HL-60/S4 treated with phorbol 12-myristate 13-acetate at 8.2 ng/mL for 4 days and 3 days (cell line): ENCODE data around the gene HNRNPF.
"Not testable (repeated sequence)": the region's sequence is repeated elsewhere in the genome, so short reads cannot be mapped to it uniquely, and the experiment has no call there.

Experiments used
- in situ Hi-C: fragments of 300-500 bp; cut with MboI; formaldehyde crosslinking; loops from 2 replicates; pipeline ENCODE4 v1.15.0; 2022; ENCODE audit warnings: low sequenced_read_pairs

HNRNPF gene

DNA sequence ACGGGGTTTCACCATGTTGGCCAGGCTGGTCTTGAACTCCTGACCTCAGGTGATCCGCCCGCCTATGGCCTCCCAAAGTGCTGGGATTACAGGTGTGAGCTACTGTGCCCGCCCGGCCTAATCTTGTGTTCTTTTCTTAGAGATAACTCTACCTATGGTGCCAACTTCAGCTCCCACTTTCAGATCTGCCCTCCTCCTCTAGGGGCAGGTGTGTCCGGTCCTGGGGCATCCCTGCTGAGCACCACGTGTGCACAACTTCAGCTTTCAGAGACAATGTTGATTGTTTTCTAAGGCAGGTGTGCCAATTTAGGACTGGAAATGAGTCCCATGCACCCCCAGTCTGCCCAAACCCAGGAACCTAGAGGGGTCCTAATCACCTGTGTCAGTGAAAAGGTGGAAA lies 56.0 kb downstream of the HNRNPF start:
- in situ Hi-C loops: no loop called here

DNA sequence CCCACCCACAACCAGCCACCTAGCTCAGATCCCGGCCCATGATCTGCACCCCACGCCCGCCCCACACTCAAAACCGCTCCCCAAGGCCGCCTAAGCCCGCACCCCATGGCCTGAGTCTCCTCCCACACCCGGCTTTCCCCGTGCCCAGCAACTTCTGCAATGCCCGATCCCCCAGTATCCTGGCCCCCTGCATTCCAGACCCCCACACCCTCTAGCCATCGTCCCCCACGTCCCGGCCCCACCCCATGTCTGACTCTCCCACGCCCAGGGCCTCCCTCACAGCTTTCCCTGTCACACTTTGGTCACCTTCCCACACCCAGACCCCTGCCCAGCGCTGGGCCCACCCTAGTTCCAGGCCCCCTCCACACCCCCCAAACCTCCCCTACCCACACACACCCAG lies 57.7 kb downstream of the HNRNPF start:
- in situ Hi-C loops: no loop called here

DNA sequence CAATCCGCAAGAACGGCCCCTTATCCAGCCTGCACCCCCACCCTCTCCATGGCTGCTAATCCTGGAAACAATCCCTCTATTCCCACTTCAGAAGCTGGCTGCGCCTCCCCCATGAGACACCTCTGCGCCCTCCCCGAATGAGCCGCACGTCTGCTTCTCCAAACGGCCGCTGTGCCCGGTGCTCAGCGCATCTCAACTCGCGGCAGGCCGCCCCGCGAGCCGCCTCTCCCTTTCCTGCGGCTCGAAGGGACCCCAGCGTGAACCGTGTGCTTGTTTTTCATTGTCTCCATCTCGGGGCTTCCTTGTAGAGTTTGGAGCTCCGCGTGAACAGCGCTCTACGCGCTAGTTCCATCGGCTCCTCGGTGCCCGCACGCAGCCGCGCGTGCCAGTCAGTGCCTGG lies 58.3 kb downstream of the HNRNPF start:
- in situ Hi-C loops: no loop called here

DNA sequence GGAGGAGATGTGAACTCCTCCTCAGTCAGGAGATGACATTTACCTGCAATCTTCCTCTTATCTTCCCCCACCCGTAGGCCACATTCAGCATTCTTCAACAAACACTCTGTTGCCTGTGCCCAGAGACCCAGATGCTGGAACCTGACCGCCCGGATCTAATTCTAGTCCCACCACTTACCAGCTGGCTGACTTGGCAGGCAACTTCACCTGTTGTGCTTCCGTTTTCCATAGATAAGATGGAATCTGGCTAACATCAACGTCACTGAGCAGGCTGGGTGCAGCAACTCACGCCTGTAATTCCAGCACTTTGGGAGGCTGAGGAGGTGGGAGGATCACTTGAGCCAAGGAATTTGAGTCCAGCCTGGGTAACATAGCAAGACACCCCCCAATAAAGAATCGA lies 58.8 kb downstream of the HNRNPF start:
- in situ Hi-C loops: no loop called here

DNA sequence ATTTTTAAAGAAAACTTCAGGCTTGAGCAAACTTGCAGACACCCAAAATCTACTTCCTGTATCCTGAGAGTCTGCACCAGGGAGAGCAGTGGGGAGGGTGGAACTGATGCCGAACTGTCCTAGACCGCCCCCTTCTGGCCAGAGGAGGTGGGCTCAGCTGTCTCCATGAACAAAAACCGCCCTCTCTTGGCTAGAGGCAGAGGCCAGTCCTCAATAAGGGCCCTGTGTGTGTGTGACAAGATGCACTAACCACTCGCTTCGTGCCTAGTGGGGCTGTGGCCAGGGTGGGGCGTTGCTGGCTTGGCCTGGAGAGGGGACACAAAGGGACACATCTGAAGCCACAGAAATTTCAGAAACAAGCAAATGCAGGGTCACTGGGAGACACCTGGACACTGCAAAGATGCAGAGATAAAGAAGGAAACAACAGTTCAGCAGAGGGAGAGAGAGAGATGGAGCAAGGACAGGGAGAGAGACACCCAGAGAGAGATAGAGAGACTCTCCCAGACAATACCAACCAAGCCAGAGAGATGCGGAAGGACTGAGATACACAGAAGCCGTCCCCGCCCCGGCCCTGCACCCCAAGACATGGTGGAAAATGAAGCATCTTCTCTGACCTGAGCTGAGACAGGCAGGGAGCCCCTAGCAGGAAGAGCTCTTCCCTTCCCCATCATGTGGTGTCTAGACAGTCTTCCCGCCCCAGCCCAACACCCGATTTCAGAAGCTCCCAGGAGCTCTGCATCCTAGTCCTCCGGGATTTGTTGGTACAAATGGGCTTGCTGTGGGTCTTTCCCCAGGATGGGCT lies 60.3 kb downstream of the HNRNPF start:
- in situ Hi-C loops: no loop called here

DNA sequence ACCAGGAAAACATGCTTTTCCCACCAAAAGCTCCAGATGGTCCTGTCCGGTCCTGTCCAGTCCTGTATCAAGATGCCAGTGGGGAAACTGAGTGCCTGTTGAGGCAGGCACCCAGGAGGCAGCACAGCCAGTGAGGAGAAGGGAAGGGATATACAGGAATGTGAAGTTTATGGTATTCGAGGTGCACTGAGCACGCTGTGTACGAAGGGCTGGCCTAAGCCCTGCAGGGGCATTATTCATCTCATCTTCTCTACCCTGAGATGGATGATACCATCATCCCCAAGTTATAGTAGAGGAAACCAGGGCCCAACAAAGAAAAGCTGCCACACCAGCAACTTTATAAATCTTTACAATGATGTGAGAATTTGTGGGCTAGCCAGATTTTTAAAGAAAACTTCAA lies 61.0 kb downstream of the HNRNPF start:
- in situ Hi-C loops: no loop called here

DNA sequence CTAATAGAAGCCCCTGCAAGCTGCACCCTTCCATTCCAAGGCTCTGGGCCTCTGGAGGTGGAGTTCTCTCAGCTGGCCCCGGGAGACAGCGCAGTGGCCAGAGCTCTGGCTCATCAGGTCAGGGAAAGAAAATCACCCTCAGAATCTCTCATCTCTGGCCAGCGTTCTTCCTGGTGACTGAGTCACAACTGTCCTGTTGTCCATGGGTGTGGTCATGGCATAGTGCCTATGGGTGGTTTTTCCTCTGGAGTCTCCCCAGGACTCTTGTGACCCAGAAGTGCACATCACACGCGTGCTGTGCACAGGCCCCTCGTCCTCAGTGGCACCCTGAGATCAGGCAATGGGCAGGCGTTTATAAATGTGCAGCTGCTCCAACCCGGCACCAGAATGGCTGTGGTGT lies 64.9 kb downstream of the HNRNPF start:
- in situ Hi-C loops: no loop called here

DNA sequence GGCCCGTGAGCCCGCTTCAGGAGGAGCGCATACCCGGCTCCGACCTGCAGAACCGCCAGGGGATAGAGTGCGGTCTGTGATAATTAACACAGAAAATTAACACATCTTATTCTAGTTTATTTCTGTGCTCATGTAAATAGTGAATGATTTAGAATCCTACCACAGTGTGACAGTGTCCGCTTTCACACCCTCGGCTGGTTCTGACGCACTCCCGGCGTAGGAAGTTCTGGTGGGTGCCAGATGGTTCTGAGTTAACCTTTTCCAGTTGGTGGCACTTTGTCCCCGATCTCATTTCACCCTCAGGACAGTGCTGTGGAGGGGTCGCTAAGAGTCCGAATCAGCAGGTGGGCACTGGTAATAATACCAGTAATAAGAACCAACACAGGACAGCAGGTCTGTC lies 65.9 kb downstream of the HNRNPF start:
- in situ Hi-C loops: no loop called here

DNA sequence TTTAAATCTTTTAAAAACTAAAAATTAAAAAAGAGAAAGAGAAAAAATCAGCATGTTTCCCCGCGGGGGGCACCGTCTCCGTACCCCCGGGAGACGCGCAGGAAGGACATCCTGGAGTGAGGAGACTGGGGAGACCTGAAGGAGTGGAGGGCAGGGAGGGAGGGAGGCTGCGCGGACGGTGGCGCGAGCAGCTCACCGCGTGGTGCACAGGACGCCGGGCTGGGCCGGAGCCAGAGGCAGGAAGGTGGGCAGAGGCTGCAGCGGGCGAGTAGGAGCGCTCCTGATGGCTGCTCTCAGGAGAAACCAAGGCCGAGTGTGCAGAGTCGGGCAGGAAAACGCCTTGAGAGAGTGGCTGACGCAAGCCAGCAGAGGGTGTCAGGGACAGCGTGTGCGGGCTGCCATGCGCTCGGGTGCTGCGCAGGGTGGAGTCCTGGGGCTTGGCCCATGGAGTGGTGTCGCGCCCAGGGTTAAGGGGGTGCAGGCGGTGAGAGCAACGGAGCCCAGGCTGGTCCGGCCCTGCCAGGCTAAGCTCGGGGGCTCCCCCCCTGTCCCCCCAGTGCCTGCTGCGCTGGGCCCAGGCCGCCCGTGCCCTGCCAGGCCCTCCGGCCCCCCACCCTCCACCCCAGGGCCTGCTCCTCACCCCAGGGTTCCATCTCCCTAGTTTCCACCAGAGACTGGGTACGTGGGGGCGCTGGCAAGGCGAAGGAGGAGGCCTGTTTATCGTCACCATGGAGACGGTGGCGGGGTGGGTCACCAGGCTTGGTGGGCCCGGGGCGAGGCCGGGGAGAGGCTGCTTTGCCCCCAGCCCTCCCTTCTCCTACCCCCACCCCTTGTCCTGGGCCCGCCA lies 66.5 kb downstream of the HNRNPF start:
- in situ Hi-C loops: no loop called here

DNA sequence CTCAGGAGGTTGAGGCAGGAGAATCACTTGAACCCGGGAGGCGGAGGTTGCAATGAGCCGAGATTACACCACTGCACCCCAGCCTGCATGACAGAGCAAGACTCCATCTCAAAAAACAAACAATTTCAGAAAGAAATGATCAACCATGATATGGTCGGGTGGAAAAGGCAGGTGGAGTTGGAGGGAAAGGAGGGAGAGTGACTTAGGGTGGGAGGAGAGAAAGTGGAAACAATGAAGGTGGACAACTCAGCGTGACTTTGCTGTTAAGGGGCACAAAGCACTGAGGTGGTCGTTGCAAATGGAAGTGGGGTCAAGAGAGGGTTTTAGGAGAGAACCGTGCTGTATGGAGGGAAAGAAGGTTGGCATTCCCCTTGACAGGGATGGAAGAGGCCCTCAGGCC lies 67.5 kb downstream of the HNRNPF start:
- in situ Hi-C loops: no loop called here

DNA sequence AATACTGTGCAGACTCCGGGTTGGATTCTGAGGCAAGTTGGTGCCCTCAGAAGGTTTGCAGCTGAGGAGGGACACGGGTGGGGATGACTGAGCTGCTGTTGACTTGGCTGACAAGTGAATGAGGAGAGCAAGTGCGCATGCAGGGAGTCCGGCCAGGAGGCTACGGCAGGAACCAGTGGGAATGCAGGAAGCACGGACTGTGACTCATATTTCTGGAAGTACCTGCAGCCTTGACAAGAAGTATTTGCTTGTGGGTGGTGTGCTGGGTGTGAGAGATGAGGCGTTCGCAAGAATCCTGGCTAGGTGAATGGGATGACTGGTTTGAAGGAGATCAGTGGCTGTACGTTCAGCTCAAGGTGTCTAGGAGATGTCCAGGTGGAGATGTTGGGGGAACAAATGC lies 68.4 kb downstream of the HNRNPF start:
- in situ Hi-C loops: no loop called here

DNA sequence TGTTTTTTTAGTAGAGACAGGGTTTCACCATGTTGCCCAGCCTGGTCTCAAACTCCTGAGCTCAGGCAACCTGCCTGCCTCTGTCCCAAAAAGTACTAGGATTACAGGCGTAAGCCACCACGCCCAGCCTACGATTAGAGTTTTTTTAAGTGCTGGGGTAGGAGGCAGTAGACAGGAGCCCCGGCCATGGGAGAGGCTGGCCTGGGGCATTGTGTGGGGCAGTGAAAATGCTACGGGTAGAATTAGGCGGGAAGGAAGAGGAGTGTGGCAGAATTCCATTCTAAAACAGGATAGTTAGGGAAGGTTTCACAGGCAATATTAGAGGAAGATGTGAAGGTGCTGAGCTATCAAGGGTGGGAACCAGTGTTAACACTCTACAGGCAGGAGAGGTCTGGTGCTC lies 68.9 kb downstream of the HNRNPF start:
- in situ Hi-C loops: no loop called here

DNA sequence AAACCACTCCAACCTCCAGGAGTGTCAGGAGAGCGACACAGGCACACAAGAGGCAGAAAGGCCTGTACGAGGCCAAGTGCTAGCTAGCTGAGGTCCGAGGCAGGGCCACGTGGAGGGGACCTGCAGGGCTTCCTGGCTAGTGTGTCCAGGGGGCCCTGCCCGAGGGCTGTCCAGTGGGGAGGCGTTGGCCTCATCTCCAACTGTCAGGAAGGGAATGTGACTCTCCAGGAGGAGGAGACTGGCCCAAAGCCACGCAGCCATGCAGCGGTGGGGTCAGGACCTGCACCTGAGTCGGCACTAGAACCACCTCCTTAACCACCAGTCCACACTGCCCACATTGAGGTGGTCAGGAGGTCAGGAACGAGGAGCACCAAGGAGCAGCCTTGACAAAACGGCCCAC lies 69.8 kb downstream of the HNRNPF start:
- in situ Hi-C loops: no loop called here

DNA sequence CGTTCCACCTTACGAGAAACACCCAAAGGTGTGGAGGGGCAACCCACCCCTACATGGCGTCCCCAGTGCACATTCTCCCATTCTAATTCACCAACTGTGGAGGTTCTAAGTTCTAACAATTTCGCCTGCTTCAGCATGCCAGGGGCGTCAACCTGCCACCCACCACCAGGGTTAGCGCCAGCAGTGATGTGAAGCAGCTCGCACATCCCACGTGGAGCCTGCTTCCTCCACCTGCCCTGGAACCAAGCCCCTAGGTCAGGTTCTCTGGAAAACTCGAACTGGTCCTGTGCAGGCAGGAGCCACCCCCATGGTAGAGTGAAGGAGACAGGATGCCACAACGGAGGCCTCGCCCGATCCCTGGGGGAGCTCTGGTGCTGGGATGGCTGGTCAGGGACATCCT lies 70.9 kb downstream of the HNRNPF start:
- in situ Hi-C loops: no loop called here

DNA sequence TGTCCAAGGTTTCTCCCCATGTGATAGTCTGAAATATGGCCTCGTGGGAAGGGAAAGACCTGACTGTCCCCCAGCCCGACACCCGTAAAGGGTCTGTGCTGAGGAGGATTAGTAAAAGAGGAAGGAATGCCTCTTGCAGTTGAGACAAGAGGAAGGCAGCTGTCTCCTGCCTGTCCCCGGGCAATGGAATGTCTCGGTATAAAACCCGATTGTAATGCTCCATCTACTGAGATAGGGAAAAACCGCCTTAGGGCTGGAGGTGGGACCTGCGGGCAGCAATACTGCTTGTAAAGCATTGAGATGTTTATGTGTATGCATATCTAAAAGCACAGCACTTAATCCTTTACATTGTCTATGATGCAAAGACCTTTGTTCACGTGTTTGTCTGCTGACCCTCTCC lies 71.5 kb downstream of the HNRNPF start:
- in situ Hi-C loops: not testable (repeated sequence)

DNA sequence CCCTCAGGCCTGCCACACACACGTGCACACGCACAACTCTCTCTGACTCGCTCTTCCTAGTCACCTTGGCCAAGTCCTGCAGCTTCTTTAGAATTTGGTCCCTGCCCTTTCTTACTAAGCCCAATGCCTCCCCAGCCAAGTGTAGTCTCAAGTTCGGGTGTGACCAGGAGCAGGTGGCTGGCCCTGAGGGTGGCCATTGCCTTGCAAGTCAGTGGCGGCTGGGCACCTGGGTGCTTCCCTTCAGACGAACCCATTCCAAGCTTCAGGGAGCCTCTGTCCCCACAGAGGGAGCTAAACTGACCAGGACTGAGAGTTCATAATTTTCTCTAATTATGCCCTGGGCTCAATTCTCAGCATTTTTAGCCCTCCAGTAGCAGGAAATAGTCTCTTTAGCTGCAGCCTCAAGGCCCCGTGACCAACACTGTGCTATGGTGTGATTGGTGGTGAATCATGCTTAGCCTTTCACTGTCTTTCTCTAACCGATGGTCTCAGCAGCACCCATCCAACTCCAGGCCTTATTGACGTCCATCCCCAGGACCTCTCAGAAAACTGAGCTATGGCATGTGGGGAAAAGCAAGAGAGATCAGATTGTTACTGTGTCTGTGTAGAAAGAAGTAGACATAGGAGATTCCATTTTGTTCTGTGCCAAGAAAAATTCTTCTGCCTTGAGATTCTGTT lies 72.2 kb downstream of the HNRNPF start:
- in situ Hi-C loops: no loop called here

DNA sequence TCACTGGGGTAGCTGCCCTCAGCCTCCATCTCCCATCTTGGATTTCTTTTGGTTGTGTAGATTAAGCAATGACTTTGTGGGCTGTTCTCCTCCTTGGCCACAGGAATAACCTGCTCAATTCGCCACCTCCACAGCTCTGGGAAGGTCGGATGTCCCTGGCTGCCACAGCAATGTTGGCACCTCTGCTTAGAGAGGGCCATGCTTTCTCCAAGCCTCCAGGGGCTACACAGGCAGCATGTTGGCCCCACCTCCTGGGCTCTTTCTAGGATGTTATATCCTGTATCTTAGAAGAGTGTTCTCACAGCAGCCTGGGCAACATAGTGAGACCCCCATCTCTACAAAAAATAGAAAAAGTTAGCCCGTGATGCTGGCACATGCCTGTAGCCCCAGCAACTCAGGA lies 72.9 kb downstream of the HNRNPF start:
- in situ Hi-C loops: no loop called here
